Retinal pigment epithelial cell (primary cell): ENCODE measurements around the gene ARL8A.

ENCODE experiments used
- DNase-seq: peaks from one replicate; pipeline ENCODE4 v3.0.0-alpha.2; 2010; ENCODE audit warnings: low read depth
- H3K4me3 ChIP-seq: 2 replicates; pipeline ENCODE4 v1.5.1; 2011; ENCODE audit warnings: mild to moderate bottlenecking, low read length, control low read depth, moderate library complexity
- TF ChIP-seq, protein P1 (sequence below): conservative IDR thresholded peaks from 2 replicates; pipeline ENCODE4 v1.5.1; 2011; ENCODE audit warnings: low read depth, low read length, control low read depth, inconsistent platforms

The ARL8A gene

DNA sequence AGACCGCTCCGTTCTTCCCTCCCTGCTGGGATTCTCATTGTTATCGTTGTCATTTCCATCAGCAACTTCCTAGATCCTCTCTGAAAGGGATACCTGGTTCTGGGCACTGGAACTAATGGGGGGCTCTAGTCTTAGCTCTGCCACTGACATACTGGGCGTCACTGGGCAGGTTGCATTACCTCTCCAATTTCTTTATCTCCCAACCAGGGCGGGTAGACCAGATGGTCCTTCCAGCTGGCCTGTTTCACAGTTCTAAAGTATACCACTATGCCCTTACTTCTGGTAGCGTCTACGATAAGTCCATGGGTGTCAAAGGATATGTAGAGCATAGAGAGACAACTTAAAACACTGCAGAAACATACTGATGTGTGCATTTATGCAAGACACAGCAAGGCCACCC lies 20.4 kb downstream of the ARL8A start:
- TF ChIP-seq, protein P1, sequence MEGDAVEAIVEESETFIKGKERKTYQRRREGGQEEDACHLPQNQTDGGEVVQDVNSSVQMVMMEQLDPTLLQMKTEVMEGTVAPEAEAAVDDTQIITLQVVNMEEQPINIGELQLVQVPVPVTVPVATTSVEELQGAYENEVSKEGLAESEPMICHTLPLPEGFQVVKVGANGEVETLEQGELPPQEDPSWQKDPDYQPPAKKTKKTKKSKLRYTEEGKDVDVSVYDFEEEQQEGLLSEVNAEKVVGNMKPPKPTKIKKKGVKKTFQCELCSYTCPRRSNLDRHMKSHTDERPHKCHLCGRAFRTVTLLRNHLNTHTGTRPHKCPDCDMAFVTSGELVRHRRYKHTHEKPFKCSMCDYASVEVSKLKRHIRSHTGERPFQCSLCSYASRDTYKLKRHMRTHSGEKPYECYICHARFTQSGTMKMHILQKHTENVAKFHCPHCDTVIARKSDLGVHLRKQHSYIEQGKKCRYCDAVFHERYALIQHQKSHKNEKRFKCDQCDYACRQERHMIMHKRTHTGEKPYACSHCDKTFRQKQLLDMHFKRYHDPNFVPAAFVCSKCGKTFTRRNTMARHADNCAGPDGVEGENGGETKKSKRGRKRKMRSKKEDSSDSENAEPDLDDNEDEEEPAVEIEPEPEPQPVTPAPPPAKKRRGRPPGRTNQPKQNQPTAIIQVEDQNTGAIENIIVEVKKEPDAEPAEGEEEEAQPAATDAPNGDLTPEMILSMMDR = no peak
- no peak for DNase-seq
- no peak overlapping the region for H3K4me3 ChIP-seq

DNA sequence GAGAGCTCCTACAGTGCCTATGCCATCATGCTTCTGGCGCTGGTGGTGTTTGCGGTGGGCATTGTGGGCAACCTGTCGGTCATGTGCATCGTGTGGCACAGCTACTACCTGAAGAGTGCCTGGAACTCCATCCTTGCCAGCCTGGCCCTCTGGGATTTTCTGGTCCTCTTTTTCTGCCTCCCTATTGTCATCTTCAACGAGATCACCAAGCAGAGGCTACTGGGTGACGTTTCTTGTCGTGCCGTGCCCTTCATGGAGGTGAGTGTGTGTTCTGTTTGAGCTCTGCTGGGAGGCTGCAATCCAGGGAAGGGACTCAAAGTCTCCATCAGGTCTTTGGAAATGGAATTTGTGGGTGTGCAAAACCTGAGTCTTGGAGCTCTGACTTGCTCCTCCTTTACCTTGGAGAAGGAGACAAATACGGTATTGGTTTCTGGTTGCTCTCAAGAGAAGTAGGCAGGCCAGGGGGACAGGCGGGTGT lies 21.2 kb downstream of the ARL8A start:
- TF ChIP-seq, protein P1 = no peak
- H3K4me3 ChIP-seq = no peak overlapping the region

DNA sequence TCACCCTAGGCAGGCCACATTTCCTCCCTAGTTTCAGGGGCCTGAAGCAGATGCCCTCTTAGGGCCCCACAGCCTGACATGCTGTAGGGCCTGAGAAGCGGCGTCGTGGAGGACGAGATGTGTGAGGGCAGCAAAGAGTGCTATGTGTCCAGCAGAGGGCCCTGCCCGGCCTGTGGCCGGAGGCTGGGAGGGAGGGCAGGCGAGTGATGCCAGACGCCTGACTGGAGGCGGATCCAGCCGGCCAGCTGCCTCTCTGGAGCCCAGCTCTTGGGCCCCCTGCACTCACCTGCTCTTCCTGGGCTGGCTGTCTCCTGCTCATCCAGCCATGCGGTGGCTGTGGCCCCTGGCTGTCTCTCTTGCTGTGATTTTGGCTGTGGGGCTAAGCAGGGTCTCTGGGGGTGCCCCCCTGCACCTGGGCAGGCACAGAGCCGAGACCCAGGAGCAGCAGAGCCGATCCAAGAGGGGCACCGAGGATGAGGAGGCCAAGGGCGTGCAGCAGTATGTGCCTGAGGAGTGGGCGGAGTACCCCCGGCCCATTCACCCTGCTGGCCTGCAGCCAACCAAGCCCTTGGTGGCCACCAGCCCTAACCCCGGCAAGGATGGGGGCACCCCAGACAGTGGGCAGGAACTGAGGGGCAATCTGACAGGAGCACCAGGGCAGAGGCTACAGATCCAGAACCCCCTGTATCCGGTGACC lies 21.8 kb downstream of the ARL8A start, which contains the start of gene GPR37L1:
GPR37L1 (plus strand) TSS at position 279 of the 697 bp plus-strand sequence; CDS start at position 326, 47 bp downstream.
- TF ChIP-seq, protein P1 = peak; percentile 58
- no peak within 1 kb of the TSS for H3K4me3 ChIP-seq
- DNase-seq = no peak

More for the DNA sequence above, 21.2 kb downstream of the ARL8A start:
- no peak for DNase-seq

GRCh38 chr1:202121006-202121405 lies 23.5 kb downstream of the ARL8A start:
- TF ChIP-seq, protein P1 = no peak
- DNase-seq = no peak
- no peak overlapping the region for H3K4me3 ChIP-seq

- no peak for DNase-seq
- no peak overlapping the region for H3K4me3 ChIP-seq
- TF ChIP-seq, protein P1 = no peak
These were observed 26.6 kb downstream of the ARL8A start for GRCh38 chr1:202117898-202118371.

- no peak for DNase-seq
- TF ChIP-seq, protein P1 = no peak
- no peak overlapping the region for H3K4me3 ChIP-seq
These were observed 28.2 kb downstream of the ARL8A start for GRCh38 chr1:202116287-202116686.
